GM12878 (cell line): ENCODE results near the gene HLA-DMA. TPM values are rescaled to one million over a fixed set of nuclear protein-coding genes. Genes with fewer than 3 reads are reported as not detected.

Experiments
- ATF2 ChIP-seq: IDR thresholded peaks from 2 replicates; pipeline ENCODE4 v1.6.1; 2012; ENCODE audit warnings: low read length, inconsistent platforms
- IKZF1 ChIP-seq: fragments of 450-650 bp; conservative IDR thresholded peaks from 2 replicates; pipeline ENCODE4 v1.6.1; 2017; ENCODE audit warnings: antibody characterized with exemption, mild to moderate bottlenecking
- MEF2A ChIP-seq: IDR thresholded peaks from 2 replicates; pipeline ENCODE4 v1.6.1; 2011; ENCODE audit warnings: low read depth, mild to moderate bottlenecking, low read length, moderate library complexity; ENCODE audit not compliant: insufficient read depth
- NFXL1 ChIP-seq: fragments of 450-650 bp; IDR thresholded peaks from 2 replicates; pipeline ENCODE4 v1.6.1; 2017; ENCODE audit warnings: antibody characterized with exemption, mild to moderate bottlenecking, borderline replicate concordance
- NFYB ChIP-seq: IDR thresholded peaks from 2 replicates; pipeline ENCODE4 v1.6.1; 2011; ENCODE audit warnings: low read depth, mild to moderate bottlenecking, low read length, improper control_type of control experiment, moderate library complexity; ENCODE audit not compliant: insufficient read depth
- PRDM15 ChIP-seq: fragments of 450-650 bp; formaldehyde crosslinking; IDR thresholded peaks from 2 replicates; pipeline ENCODE4 v1.4.0; 2020; ENCODE audit warnings: mild to moderate bottlenecking, moderate library complexity
- SMC3 ChIP-seq: IDR thresholded peaks from 2 replicates; pipeline ENCODE4 v1.6.1; 2011; ENCODE audit warnings: low read length, improper control_type of control experiment, borderline replicate concordance
- TBL1XR1 ChIP-seq: IDR thresholded peaks from 2 replicates; pipeline ENCODE4 v1.6.1; 2012; ENCODE audit warnings: low read depth, low read length, improper control_type of control experiment
- TCF7 ChIP-seq: IDR thresholded peaks from 2 replicates; pipeline ENCODE4 v1.6.1; 2014; ENCODE audit warnings: antibody characterized with exemption, borderline replicate concordance
- ZNF687 ChIP-seq: fragments of 450-650 bp; IDR thresholded peaks from 2 replicates; pipeline ENCODE4 v1.6.1; 2017; ENCODE audit warnings: mild to moderate bottlenecking, moderate library complexity
- polyA plus RNA-seq, 11 experiments: library from polyadenylated mRNA; depleted of rRNA in 4 of 11; unstranded in 6 of 11; stranded (reverse) in 5 of 11; fragments of >200 nt; fragmentation: Nextera tagmentation in 4 of 11; fragmentation: Illumina TruSeq in 1 of 11; extraction: Ambion mirVana in 4 of 11; extraction: Trizol in 1 of 11; gene quantifications; 1 replicate in 1 of 11; 2 replicates in 10 of 11; pipeline versions ENCODE4 v1.2.1 to v1.2.3, GENCODE V29; 2011 to 2016; ENCODE audit warnings: inconsistent platforms in 2 of 11, missing spikeins in 2 of 11, low read depth in 1 of 11
- total RNA-seq, 4 experiments: library from RNA; depleted of rRNA in 3 of 4; stranded (reverse); fragments of >200 nt in 3 of 4; fragmentation: Illumina TruSeq in 1 of 4; extraction: Trizol in 1 of 4; gene quantifications; 2 replicates each; pipeline versions ENCODE4 v1.2.1 to v1.2.3, GENCODE V29; 2013 to 2021

HLA-DMA gene
- total and polyA plus RNA-seq, 10 of the 15 experiments (the other 5 are each of a cell fraction or from before 2014, with no cell fraction given): 177 to 552 (median 309) TPM

GRCh38 chr6:32943864-32944649, 8.8 kb downstream of the HLA-DMA start (continued):
- TF ChIP-seq PRDM15 (CRISPR knock-in tag) (no peak), ATF2 (peak; percentile 81; the same call in 1 of the 2 replicates), ZNF687 (no peak), NFXL1 (no peak), TCF7 (peak; percentile 76; the same call in 1 of the 2 replicates), NFYB (no peak), MEF2A (peak; percentile 71; the same call in 1 of the 2 replicates), SMC3 (no peak), TBL1XR1 (peak; percentile 88), IKZF1 (peak; percentile 96)
- TF ChIP-seq, all 136 proteins: peak for 57
